Smooth muscle cell (in vitro differentiated cells): ENCODE measurements around the gene GPC3. TPM values are rescaled to one million over a fixed set of nuclear protein-coding genes. Genes with fewer than 3 reads are reported as not detected.

Source experiments
- DNase-seq: peaks from one replicate; lab custom pipeline; 2025; ENCODE audit not compliant: unreplicated experiment; lab: John Stamatoyannopoulos, UW
- H2AFZ ChIP-seq: fragments of 200-600 bp; sonication (generic); 2 replicates; pipeline ENCODE4 v1.6.0; 2016; ENCODE audit warnings: antibody characterized with exemption, low read depth, mild to moderate bottlenecking
- H3F3A ChIP-seq: fragments of 200-600 bp; sonication (generic); 2 replicates; pipeline ENCODE4 v1.6.0; 2017; ENCODE audit warnings: antibody characterized with exemption, low read depth
- H3K27ac ChIP-seq: fragments of 200-600 bp; sonication (generic); 2 replicates; pipeline ENCODE4 v1.5.1; 2016; ENCODE audit warnings: low read depth, mild to moderate bottlenecking
- H3K27me3 ChIP-seq: fragments of 200-600 bp; sonication (generic); 2 replicates; pipeline ENCODE4 v1.6.1; 2016; ENCODE audit warnings: low read depth, mild to moderate bottlenecking
- H3K36me3 ChIP-seq: fragments of 200-600 bp; sonication (generic); 2 replicates; pipeline ENCODE4 v1.5.1; 2016; ENCODE audit warnings: low read depth
- H3K4me1 ChIP-seq: fragments of 200-600 bp; sonication (generic); 2 replicates; pipeline ENCODE4 v1.5.1; 2016; ENCODE audit warnings: low read depth
- H3K4me2 ChIP-seq: fragments of 200-600 bp; sonication (generic); 2 replicates; pipeline ENCODE4 v1.6.0; 2016; ENCODE audit warnings: mild to moderate bottlenecking
- H3K4me3 ChIP-seq: fragments of 200-600 bp; sonication (generic); 2 replicates; pipeline ENCODE4 v1.5.1; 2016; ENCODE audit warnings: mild to moderate bottlenecking
- H3K79me2 ChIP-seq: fragments of 200-600 bp; sonication (generic); 2 replicates; pipeline ENCODE4 v1.6.0; 2016; ENCODE audit warnings: low read depth, mild to moderate bottlenecking
- H3K9ac ChIP-seq: fragments of 200-600 bp; sonication (generic); 2 replicates; pipeline ENCODE4 v1.6.0; 2016; ENCODE audit warnings: low read depth
- H3K9me3 ChIP-seq: fragments of 200-600 bp; sonication (generic); replicated peaks from 2 replicates; pipeline ENCODE4 v1.5.1; 2016; ENCODE audit warnings: low read depth
- H4K20me1 ChIP-seq: fragments of 200-600 bp; sonication (generic); 2 replicates; pipeline ENCODE4 v1.6.0; 2016; ENCODE audit warnings: low read depth
- WGBS: methylation state at CpG from one replicate; pipeline ENCODE4 v1.1.7; 2016; ENCODE audit warnings: low lambda C conversion rate; 5-methylcytosine and 5-hydroxymethylcytosine counted together
- polyA plus RNA-seq: library from polyadenylated mRNA; unstranded; fragments of >200 nt; fragmentation: Nextera tagmentation; extraction: Ambion mirVana; gene quantifications from 2 replicates; pipeline ENCODE4 v1.2.1, GENCODE V29; 2016
- total RNA-seq: library from RNA; depleted of rRNA; stranded (reverse); fragments of >200 nt; gene quantifications from 2 replicates; pipeline ENCODE4 v1.2.3, GENCODE V29; 2014
- TF ChIP-seq, protein P1 (sequence below): fragments of 200-600 bp; sonication (generic); IDR thresholded peaks from 2 replicates; pipeline ENCODE4 v1.5.1; 2017; ENCODE audit warnings: borderline replicate concordance, mild to moderate bottlenecking, antibody characterized with exemption; ENCODE audit not compliant: insufficient read depth, poor library complexity, severe bottlenecking

The GPC3 gene
- total and polyA plus RNA-seq, 2 experiments from 2014 or later, result 120 to 191 TPM

DNA sequence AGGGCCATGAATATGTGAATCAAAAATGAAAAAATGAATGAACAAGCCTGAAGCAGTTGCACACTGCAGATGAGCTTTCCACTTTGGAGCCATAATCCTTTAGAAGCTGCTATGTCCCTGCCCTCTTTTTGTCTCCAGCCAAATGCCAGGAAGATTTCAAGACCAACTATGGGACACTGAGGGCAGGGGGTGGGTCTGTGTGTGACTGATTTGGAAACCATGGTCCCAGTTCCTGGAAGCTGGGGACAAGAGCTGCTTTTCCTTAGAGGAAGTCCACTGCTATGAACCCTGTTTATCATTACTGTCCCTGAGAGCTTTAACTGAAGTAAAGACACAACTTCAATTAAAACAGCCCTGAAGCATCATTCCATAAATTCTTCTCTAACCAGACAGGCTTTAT is 416.2 kb downstream of the GPC3 start:
- Histone ChIP-seq H3K4me2 (no peak overlapping the region), H3F3A (peaks cover 2% of the 10 kb centered on the region), H3K4me3 (no peak overlapping the region), H3K79me2 (no peaks in the 10 kb centered on the region), H3K27ac (peak overlapping the region; percentile 15), H3K9ac (no peak overlapping the region), H3K4me1 (peaks cover 6% of the 10 kb centered on the region), H3K9me3 (peaks cover 7% of the 10 kb centered on the region), H4K20me1 (no peaks in the 10 kb centered on the region), H3K27me3 (no peaks in the 10 kb centered on the region), H2AFZ (no peak overlapping the region), H3K36me3 (peaks cover 14% of the 10 kb centered on the region)
- DNase-seq, result no peak
- TF ChIP-seq, protein P1, sequence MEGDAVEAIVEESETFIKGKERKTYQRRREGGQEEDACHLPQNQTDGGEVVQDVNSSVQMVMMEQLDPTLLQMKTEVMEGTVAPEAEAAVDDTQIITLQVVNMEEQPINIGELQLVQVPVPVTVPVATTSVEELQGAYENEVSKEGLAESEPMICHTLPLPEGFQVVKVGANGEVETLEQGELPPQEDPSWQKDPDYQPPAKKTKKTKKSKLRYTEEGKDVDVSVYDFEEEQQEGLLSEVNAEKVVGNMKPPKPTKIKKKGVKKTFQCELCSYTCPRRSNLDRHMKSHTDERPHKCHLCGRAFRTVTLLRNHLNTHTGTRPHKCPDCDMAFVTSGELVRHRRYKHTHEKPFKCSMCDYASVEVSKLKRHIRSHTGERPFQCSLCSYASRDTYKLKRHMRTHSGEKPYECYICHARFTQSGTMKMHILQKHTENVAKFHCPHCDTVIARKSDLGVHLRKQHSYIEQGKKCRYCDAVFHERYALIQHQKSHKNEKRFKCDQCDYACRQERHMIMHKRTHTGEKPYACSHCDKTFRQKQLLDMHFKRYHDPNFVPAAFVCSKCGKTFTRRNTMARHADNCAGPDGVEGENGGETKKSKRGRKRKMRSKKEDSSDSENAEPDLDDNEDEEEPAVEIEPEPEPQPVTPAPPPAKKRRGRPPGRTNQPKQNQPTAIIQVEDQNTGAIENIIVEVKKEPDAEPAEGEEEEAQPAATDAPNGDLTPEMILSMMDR, result no peak

DNA sequence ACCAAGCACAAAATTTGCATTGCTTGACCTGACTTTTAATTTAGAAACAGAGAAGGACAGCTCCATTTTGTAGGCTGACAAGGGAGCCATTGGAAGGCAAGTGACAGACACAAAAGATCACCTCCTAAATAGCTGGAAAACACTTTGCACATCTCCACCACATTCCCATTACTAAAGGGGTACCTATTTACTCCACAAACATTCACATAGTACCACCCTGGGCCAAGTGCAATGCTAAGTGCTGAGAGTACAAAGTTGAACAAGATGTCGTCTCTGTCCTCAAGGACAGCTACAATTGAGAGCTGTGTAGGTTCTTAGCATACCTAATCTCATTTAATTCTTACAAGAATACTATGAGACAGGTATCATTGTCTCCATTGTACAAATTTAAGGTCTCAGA is 417.3 kb downstream of the GPC3 start:
- Histone ChIP-seq H3K4me2 (no peak overlapping the region), H3K4me3 (no peak overlapping the region), H4K20me1 (no peaks in the 10 kb centered on the region), H3K4me1 (peaks cover 6% of the 10 kb centered on the region), H3K36me3 (peaks cover 8% of the 10 kb centered on the region), H3K27me3 (no peaks in the 10 kb centered on the region), H2AFZ (no peak overlapping the region), H3K79me2 (no peaks in the 10 kb centered on the region), H3K9me3 (peaks cover 2% of the 10 kb centered on the region), H3F3A (no peaks in the 10 kb centered on the region), H3K9ac (no peak overlapping the region), H3K27ac (no peak overlapping the region)
- whole genome bisulfite sequencing, result 25% methylated on average over 1 of the region's 1 CpG
- no peak for DNase-seq
- TF ChIP-seq, protein P1, result no peak

DNA sequence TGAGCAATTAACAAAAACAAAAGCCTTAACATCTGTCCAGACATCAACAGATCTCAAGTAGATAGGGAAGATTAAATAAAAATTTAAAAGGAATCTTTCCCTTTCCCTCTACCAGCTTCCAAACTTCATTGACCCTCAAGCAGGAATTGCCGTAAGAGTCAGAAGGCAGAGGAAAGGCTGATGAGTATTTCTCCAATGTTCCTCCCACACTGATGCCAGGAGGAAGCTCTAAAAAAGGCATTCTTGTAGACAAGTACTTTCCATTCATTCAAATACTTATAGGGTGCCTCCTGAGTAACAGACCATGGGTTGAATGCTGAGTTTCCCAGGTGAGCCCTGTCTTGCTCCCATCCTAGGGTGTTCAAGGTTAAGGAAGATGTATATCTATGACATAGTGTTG is 418.5 kb downstream of the GPC3 start:
- Histone ChIP-seq H4K20me1 (no peaks in the 10 kb centered on the region), H3K9ac (no peak overlapping the region), H3K36me3 (peaks cover under 1% of the 10 kb centered on the region), H3F3A (no peaks in the 10 kb centered on the region), H3K27ac (no peak overlapping the region), H3K4me2 (no peak overlapping the region), H3K27me3 (no peaks in the 10 kb centered on the region), H3K9me3 (no peaks in the 10 kb centered on the region), H3K4me1 (peaks cover 6% of the 10 kb centered on the region), H3K79me2 (no peaks in the 10 kb centered on the region), H2AFZ (no peak overlapping the region), H3K4me3 (no peak overlapping the region)
- WGBS, result 90% methylated on average over 1 of the region's 1 CpG
- no peak for DNase-seq
- TF ChIP-seq, protein P1, result no peak

DNA sequence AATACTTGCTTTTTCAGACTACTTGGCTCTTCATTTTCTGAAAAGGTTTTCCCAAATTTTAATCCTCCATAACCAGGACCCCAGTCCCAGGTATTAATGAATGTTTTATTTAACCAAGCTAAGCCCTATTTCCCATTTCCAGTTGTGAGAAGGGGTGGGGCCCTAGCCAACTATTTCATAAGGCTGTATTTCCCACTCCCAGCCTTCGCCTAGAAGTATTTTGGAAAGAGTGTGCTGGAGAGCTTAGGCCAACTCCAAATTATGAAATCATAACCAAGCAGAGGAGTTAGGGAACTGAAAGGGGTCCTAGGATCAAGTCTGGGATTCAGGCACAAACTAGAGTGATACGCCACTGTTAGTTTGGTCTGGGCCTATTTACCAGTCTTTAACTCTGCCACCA is 421.7 kb downstream of the GPC3 start:
- Histone ChIP-seq H3K9ac (no peak overlapping the region), H3K4me2 (no peak overlapping the region), H3K27ac (no peak overlapping the region), H3K79me2 (no peaks in the 10 kb centered on the region), H3K4me3 (no peak overlapping the region), H3K9me3 (no peaks in the 10 kb centered on the region), H3K4me1 (no peaks in the 10 kb centered on the region), H3F3A (no peaks in the 10 kb centered on the region), H4K20me1 (no peaks in the 10 kb centered on the region), H3K27me3 (no peaks in the 10 kb centered on the region), H3K36me3 (no peaks in the 10 kb centered on the region), H2AFZ (no peak overlapping the region)
- WGBS, result 93% methylated on average over 2 of the region's 2 CpGs
- no peak for DNase-seq
- TF ChIP-seq, protein P1, result no peak
